ENCODE results near the gene NUP98. TPM values are rescaled to one million over a fixed set of nuclear protein-coding genes. Genes with fewer than 3 reads are reported as not detected.

Gene NUP98
- 10 to 100 TPM; 21.2 to 38.0 (median 27.0) TPM for total RNA-seq
- polyA plus RNA-seq, result 10 to 100 TPM; 12.2 to 18.7 TPM

DNA sequence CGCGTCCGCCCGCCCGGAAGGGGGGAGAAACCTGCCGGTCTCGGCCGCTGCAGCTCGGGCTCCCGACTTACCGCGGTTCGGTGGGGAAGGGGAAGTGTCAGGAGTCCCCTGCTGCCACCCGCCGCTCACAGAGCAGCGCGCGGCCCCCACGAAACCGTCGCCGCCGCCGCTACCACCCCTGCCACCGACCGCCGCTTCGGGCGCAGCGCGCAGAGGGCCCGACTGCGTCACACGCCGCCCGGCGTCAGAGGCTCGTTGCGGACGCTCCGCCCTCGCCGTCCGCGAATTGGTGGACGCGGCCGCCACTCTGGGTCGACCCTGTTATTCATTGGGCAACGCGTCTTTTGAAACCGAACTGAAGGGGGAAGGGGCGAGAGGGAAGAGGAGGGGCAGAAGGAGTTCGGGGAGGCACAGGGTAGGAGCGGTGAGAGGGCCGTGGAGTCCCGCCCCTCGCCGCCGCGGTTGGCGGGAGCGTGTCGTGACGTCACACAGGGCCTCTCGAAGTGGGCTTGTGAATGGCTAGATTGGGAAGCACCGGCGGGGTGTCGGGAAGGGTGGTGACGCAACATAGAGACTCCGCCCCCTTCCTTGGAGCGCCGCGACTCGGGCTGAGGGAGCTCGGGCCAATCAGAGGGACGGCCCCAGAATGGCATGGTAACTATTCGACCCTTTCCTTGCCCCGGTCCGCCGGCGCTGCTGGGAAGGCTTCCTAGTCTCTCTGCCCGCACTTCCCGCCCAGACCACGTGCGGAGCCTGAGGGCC, at the start of gene NUP98:
NUP98 (minus strand) TSS at position 226 of the 762 bp plus-strand sequence. CDS start 15,437 bp downstream, outside the sequence.
- Histone ChIP-seq H3K4me1 (peaks cover 7 to 16% (median 13%) of the 10 kb centered on the region in 3 donors), H3K9me3 (no peaks in the 10 kb centered on the region), H3K27ac (peak within 1 kb of the TSS; percentile 75 to 95 (median 93)), H3K36me3 (peaks cover 0 to 18% (median 0%) of the 10 kb centered on the region in 3 donors), H3K27me3 (no peaks in the 10 kb centered on the region), H3K4me3 (peak within 1 kb of the TSS; percentile 58 to 99 (median 77))
- FAIRE-seq, result peak; percentile 97
- intact Hi-C loops (cut with DNase I), result no loop called here
- WGBS, 2 donors, result 0% methylated on average over 84 to 86 of the region's 86 CpGs
- TF ChIP-seq CTCF (IDR thresholded peaks at IDR 0.05), result no peak
- ATAC-seq, result peak; percentile 90 to 95 (median 93)
- peak; percentile 98 to 100 (median 100) for DNase-seq

DNA sequence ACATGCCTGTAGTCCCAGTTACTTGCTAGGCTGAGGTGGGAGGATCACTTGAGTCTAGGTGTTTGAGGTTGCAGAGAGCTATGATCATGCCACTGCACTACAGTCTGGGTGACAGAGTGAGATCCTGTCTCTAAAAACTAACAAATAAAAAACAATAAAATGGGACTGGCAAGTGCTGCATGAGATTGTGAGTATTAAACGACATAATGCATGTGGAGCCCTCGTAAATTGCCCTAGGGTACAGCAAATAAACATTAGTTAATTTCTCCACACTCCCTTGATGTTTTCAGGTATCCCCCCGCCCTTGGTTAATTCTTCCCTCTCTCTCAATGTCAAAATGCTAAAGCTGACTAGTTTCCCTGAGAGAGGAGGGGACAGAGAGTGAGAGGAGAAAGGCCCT, 48.3 kb upstream of the NUP98 start:
- Histone ChIP-seq H3K4me3 (no peak overlapping the region), H3K27me3 (no peaks in the 10 kb centered on the region), H3K27ac (no peak overlapping the region), H3K36me3 (no peaks in the 10 kb centered on the region), H3K4me1 (peaks cover 0 to 4% (median 0%) of the 10 kb centered on the region in 3 donors), H3K9me3 (no peaks in the 10 kb centered on the region)
- TF ChIP-seq CTCF (IDR thresholded peaks at IDR 0.05), result no peak
- intact Hi-C loops (cut with DNase I), result loop anchor here in 1 of 3 donors (5.0 kb wide), 1 partner anchor 237 kb away; no protein-coding TSS in a partner anchor
- WGBS, 2 donors, result 74 to 76% methylated on average over 3 of the region's 3 CpGs
- ATAC-seq, result no peak
- DNase-seq, result no peak
- no peak for FAIRE-seq

DNA sequence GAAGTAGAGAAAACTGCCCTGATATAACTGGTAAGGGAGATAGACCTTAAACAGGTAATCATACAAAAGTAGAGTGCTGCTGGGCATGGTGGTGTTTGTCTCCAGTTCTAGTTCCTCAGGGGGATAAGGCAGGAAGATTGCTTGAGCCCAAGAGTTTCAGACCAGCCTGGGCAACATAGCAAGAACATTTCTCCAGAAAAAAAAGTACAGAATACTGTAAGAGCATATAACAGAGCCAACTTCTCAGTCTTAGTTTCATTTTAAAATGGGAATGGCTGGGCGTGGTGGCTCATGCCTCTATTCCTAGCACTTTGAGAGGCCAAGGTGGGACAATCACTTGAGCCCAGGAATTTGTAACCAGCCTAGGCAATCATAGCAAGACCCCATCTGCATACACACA, 47.9 kb upstream of the NUP98 start:
- 92 to 98% methylated on average over 1 of the region's 1 CpG for WGBS, 2 donors
- Histone ChIP-seq H3K27me3 (no peaks in the 10 kb centered on the region), H3K4me1 (peaks cover 0 to 4% (median 0%) of the 10 kb centered on the region in 3 donors), H3K9me3 (no peaks in the 10 kb centered on the region), H3K27ac (no peak overlapping the region), H3K36me3 (no peaks in the 10 kb centered on the region), H3K4me3 (no peak overlapping the region)
- no peak for TF ChIP-seq CTCF (IDR thresholded peaks at IDR 0.05)
- intact Hi-C loops (cut with DNase I), result loop anchor here in 1 of 3 donors (5.0 kb wide), 1 partner anchor 237 kb away; no protein-coding TSS in a partner anchor
- no peak for ATAC-seq
- DNase-seq, result no peak
- no peak for FAIRE-seq

DNA sequence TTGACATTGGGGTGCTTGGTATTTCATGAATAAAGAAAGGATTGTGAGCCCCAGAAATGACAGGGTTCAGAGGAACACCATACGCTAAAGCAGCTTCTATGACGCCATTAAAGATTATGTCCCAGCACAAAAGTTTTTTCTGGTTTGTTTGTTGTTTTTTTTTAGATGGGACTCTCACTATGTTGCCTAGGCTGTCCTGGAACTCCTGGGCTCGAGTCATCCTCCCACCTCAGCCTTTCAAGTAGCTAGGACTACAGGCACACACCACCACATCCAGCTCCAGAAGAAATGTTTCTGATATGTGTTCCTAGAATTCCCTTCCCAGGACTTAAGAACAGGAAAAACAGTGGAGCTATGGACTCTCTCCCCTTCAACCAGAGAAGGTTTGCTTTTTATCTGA, 46.0 kb upstream of the NUP98 start:
- no peak for TF ChIP-seq CTCF (IDR thresholded peaks at IDR 0.05)
- Histone ChIP-seq H3K4me3 (no peak overlapping the region), H3K36me3 (no peaks in the 10 kb centered on the region), H3K27ac (no peak overlapping the region), H3K4me1 (peaks cover 0 to 8% (median 4%) of the 10 kb centered on the region in 3 donors), H3K27me3 (no peaks in the 10 kb centered on the region), H3K9me3 (no peaks in the 10 kb centered on the region)
- 78 to 84% methylated on average over 3 of the region's 3 CpGs for WGBS, 2 donors
- intact Hi-C loops (cut with DNase I), result no loop called here
- ATAC-seq, result no peak
- no peak for FAIRE-seq
- DNase-seq, result no peak
